ENCODE results near the gene FBXO30. TPM values are rescaled to one million over a fixed set of nuclear protein-coding genes. Genes with fewer than 3 reads are reported as not detected.

Gene FBXO30
- total and polyA plus RNA-seq, 10 of the 15 experiments (the other 5 are each of a cell fraction or from before 2014, with no cell fraction given), result 1.7 to 6.9 (median 5.3) TPM

DNA sequence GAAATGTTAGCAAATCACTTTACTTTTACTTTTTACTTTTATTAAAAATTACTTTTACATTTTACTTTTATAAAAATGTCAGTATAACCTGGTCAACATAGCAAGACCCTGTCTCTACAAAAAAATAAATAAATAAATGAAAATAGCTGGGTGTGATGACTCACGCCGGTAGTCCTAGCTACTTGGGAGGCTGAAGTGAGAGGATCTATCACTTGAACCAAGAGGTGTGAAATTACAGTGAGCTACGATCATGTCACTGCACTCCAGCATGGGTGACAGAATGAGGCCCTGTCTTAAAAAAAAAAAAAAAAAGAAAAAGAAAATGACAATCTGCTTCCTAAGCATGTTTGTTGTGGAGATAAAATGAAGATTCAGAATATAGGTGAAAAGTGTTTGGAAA lies 31.0 kb upstream of the FBXO30 start:
- ChIA-PET POLR2A (interaction anchor here (0.9 kb wide), 1 partner anchor 89 kb away, joined by 3 read pairs; no protein-coding TSS in a partner anchor), RAD21 (ENCODE audit: unreplicated experiment) (no interaction called here), CTCF (no interaction called here), SMC1A (ENCODE audit: uncharacterized antibody, unreplicated experiment) (no interaction called here)
- ATAC-seq (no peak), DNase-seq (ENCODE audit: low read depth, low spot score) (no peak), FAIRE-seq (no peak)
- H3K4me3 ChIP-seq, result no peak overlapping the region
- BruUV-seq (replicated peaks), result no TSS peak
- no peak overlapping the region for H2AFZ ChIP-seq (ENCODE audit: control insufficient read depth, low read depth, low read length)
- H4K20me1 ChIP-seq (ENCODE audit: control insufficient read depth, insufficient read depth), result no peaks in the 10 kb centered on the region
- H3K4me1 ChIP-seq (ENCODE audit: control insufficient read depth, insufficient read depth, low read length), result no peaks in the 10 kb centered on the region
- H3K4me2 ChIP-seq (ENCODE audit: control insufficient read depth, insufficient read depth), result no peak overlapping the region
- no peaks in the 10 kb centered on the region for H3K27me3 ChIP-seq (replicated peaks in 1 of 2; ENCODE audit: control insufficient read depth in 2 of 2, insufficient read depth in 2 of 2, low read length in 1 of 2)
- H3K79me2 ChIP-seq (ENCODE audit: control insufficient read depth, insufficient read depth, low read length), result no peaks in the 10 kb centered on the region
- intact Hi-C loops (cut with micrococcal nuclease; ENCODE audit: unreplicated experiment) (no loop called here), in situ Hi-C loops (cut with MboI) (no loop called here)
- no peaks in the 10 kb centered on the region for H3K9me3 ChIP-seq (replicated peaks; ENCODE audit: control insufficient read depth, insufficient read depth, low read length)
- WGBS (ENCODE audit: insufficient coverage, insufficient replicate concordance, low lambda C conversion rate, missing lambda C conversion rate), result 98% methylated on average over 3 of the region's 3 CpGs
- H3K36me3 ChIP-seq (ENCODE audit: control insufficient read depth in 2 of 2, insufficient read depth in 2 of 2, low read length in 1 of 2), result no peaks in the 10 kb centered on the region
- H3K9ac ChIP-seq (ENCODE audit: control insufficient read depth, insufficient read depth, low read length), result no peak overlapping the region
- H3K27ac ChIP-seq (ENCODE audit: control insufficient read depth, insufficient read depth), result no peak overlapping the region
- TF ChIP-seq SMAD5 (IDR thresholded peaks at IDR 0.05; ENCODE audit: low read depth) (no peak), GABPA (IDR thresholded peaks at IDR 0.05; ENCODE audit: low read depth) (no peak), MXI1 (IDR thresholded peaks at IDR 0.05; ENCODE audit: low read depth, low read length) (no peak), SREBF2 (IDR thresholded peaks at IDR 0.05; ENCODE audit: low read length) (no peak), RBBP5 (conservative IDR thresholded peaks at IDR 0.05) (no peak), ZZZ3 (IDR thresholded peaks at IDR 0.05; ENCODE audit: control insufficient read depth, insufficient read length, low read depth) (no peak), MEF2A (IDR thresholded peaks at IDR 0.05; ENCODE audit: insufficient read depth, low read depth, low read length) (no peak), ZBED1 (IDR thresholded peaks at IDR 0.05; ENCODE audit: borderline replicate concordance) (no peak)
- TF ChIP-seq, protein P1, sequence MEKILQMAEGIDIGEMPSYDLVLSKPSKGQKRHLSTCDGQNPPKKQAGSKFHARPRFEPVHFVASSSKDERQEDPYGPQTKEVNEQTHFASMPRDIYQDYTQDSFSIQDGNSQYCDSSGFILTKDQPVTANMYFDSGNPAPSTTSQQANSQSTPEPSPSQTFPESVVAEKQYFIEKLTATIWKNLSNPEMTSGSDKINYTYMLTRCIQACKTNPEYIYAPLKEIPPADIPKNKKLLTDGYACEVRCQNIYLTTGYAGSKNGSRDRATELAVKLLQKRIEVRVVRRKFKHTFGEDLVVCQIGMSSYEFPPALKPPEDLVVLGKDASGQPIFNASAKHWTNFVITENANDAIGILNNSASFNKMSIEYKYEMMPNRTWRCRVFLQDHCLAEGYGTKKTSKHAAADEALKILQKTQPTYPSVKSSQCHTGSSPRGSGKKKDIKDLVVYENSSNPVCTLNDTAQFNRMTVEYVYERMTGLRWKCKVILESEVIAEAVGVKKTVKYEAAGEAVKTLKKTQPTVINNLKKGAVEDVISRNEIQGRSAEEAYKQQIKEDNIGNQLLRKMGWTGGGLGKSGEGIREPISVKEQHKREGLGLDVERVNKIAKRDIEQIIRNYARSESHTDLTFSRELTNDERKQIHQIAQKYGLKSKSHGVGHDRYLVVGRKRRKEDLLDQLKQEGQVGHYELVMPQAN (conservative IDR thresholded peaks at IDR 0.05), result no peak
- TF ChIP-seq, protein P2, sequence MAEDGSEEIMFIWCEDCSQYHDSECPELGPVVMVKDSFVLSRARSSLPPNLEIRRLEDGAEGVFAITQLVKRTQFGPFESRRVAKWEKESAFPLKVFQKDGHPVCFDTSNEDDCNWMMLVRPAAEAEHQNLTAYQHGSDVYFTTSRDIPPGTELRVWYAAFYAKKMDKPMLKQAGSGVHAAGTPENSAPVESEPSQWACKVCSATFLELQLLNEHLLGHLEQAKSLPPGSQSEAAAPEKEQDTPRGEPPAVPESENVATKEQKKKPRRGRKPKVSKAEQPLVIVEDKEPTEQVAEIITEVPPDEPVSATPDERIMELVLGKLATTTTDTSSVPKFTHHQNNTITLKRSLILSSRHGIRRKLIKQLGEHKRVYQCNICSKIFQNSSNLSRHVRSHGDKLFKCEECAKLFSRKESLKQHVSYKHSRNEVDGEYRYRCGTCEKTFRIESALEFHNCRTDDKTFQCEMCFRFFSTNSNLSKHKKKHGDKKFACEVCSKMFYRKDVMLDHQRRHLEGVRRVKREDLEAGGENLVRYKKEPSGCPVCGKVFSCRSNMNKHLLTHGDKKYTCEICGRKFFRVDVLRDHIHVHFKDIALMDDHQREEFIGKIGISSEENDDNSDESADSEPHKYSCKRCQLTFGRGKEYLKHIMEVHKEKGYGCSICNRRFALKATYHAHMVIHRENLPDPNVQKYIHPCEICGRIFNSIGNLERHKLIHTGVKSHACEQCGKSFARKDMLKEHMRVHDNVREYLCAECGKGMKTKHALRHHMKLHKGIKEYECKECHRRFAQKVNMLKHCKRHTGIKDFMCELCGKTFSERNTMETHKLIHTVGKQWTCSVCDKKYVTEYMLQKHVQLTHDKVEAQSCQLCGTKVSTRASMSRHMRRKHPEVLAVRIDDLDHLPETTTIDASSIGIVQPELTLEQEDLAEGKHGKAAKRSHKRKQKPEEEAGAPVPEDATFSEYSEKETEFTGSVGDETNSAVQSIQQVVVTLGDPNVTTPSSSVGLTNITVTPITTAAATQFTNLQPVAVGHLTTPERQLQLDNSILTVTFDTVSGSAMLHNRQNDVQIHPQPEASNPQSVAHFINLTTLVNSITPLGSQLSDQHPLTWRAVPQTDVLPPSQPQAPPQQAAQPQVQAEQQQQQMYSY (CRISPR knock-in tag; IDR thresholded peaks at IDR 0.05), result no peak
- TF ChIP-seq, protein P3, sequence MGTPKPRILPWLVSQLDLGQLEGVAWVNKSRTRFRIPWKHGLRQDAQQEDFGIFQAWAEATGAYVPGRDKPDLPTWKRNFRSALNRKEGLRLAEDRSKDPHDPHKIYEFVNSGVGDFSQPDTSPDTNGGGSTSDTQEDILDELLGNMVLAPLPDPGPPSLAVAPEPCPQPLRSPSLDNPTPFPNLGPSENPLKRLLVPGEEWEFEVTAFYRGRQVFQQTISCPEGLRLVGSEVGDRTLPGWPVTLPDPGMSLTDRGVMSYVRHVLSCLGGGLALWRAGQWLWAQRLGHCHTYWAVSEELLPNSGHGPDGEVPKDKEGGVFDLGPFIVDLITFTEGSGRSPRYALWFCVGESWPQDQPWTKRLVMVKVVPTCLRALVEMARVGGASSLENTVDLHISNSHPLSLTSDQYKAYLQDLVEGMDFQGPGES (IDR thresholded peaks at IDR 0.05), result no peak
- TF ChIP-seq, protein P4, sequence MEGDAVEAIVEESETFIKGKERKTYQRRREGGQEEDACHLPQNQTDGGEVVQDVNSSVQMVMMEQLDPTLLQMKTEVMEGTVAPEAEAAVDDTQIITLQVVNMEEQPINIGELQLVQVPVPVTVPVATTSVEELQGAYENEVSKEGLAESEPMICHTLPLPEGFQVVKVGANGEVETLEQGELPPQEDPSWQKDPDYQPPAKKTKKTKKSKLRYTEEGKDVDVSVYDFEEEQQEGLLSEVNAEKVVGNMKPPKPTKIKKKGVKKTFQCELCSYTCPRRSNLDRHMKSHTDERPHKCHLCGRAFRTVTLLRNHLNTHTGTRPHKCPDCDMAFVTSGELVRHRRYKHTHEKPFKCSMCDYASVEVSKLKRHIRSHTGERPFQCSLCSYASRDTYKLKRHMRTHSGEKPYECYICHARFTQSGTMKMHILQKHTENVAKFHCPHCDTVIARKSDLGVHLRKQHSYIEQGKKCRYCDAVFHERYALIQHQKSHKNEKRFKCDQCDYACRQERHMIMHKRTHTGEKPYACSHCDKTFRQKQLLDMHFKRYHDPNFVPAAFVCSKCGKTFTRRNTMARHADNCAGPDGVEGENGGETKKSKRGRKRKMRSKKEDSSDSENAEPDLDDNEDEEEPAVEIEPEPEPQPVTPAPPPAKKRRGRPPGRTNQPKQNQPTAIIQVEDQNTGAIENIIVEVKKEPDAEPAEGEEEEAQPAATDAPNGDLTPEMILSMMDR (IDR thresholded peaks at IDR 0.05 in 2 of 3, conservative IDR thresholded peaks at IDR 0.05 in 1 of 3; ENCODE audit: control insufficient read depth in 2 of 3, extremely low read depth in 1 of 3, insufficient read depth in 1 of 3, low read depth in 3 of 3, low read length in 3 of 3), result no peak
